NCI-H2107 (cell line): ENCODE results near the gene CSRP1.
"Not testable (repeated sequence)": the region's sequence is repeated elsewhere in the genome, so short reads cannot be mapped to it uniquely, and the experiment has no call there.

Experiments used
- DNase-seq: peaks from one replicate; lab custom pipeline; 2025; lab: John Stamatoyannopoulos, UW

Gene CSRP1

GRCh38 chr1:201506557-201507359 is at the start of gene CSRP1:
Gene CSRP1, minus strand, starts transcription at chr1:201507123. Its CDS starts 10,820 bp downstream, at chr1:201496303.
- peak; percentile 77 for DNase-seq

GRCh38 chr1:201555593-201555945 is 48.6 kb upstream of the CSRP1 start:
- DNase-seq, result no peak

- DNase-seq, result no peak
Observed at GRCh38 chr1:201554789-201555592, 48.1 kb upstream of the CSRP1 start.

GRCh38 chr1:201554190-201554600 is 47.3 kb upstream of the CSRP1 start:
- no peak for DNase-seq

- no peak for DNase-seq
Observed at GRCh38 chr1:201553496-201554189, 46.7 kb upstream of the CSRP1 start.

GRCh38 chr1:201552941-201553351 is 46.0 kb upstream of the CSRP1 start:
- no peak for DNase-seq

- DNase-seq, result no peak
Observed at GRCh38 chr1:201551877-201552731, 45.2 kb upstream of the CSRP1 start.

GRCh38 chr1:201551096-201551495 is 44.2 kb upstream of the CSRP1 start:
- DNase-seq, result no peak

GRCh38 chr1:201549522-201549921 is 42.6 kb upstream of the CSRP1 start:
- DNase-seq, result not testable (repeated sequence)

- DNase-seq, result no peak
Observed at GRCh38 chr1:201545851-201546492, 39.0 kb upstream of the CSRP1 start.

- DNase-seq, result no peak
Observed at GRCh38 chr1:201544710-201545109, 37.8 kb upstream of the CSRP1 start.

GRCh38 chr1:201543871-201544642 is 37.1 kb upstream of the CSRP1 start:
- no peak for DNase-seq

GRCh38 chr1:201542309-201543035 is 35.5 kb upstream of the CSRP1 start:
- no peak for DNase-seq

GRCh38 chr1:201540846-201541735 is 34.2 kb upstream of the CSRP1 start:
- peak; percentile 29 for DNase-seq

- peak; percentile 76 for DNase-seq
Observed at GRCh38 chr1:201539561-201540431, 32.9 kb upstream of the CSRP1 start.

- no peak for DNase-seq
Observed at GRCh38 chr1:201538612-201539551, 32.0 kb upstream of the CSRP1 start, which contains the start of gene NAV1. Gene NAV1, plus strand, starts transcription at chr1:201539127. Its CDS starts 83,758 bp downstream, at chr1:201622885.
